Activated CD4-positive, alpha-beta T cell treated with anti-CD3 and anti-CD28 coated beads, Interleukin-2, amount 50 U/mL, for 4 hours (primary cell): Measurements from ENCODE around the gene UGT2B28.
"Not testable (repeated sequence)": the region's sequence is repeated elsewhere in the genome, so short reads cannot be mapped to it uniquely, and the experiment has no call there.

Experiments
- DNase-seq, 2 experiments: peaks; one replicate each; pipeline ENCODE4 v3.0.0-alpha.2; 2020

The UGT2B28 gene

GRCh38 chr4:69343558-69344420 lies 63.5 kb downstream of the UGT2B28 start:
- not testable (repeated sequence) for DNase-seq
